Esophagus muscularis mucosa (tissue), 4 donors: ENCODE results near the gene FAM89B. TPM values are rescaled to one million over a fixed set of nuclear protein-coding genes. Genes with fewer than 3 reads are reported as not detected.

Experiments used
- DNase-seq: peaks from one replicate; pipeline ENCODE4 v3.0.0-alpha.2; 2017; ENCODE audit errors: extremely low spot score
- H3K27ac ChIP-seq, 4 donors: fragments of 200-600 bp; sonication (generic); replicated peaks in 1 of 4; 1 replicate in 3 of 4; 2 replicates in 1 of 4; pipeline ENCODE4 v1.5.1; 2016 to 2019; ENCODE audit warnings: mild to moderate bottlenecking in 1 of 4
- H3K27me3 ChIP-seq, 4 donors: fragments of 200-600 bp; sonication (generic); one replicate each; pipeline versions ENCODE4 v1.5.1 to v1.6.0; 2016 to 2019
- H3K36me3 ChIP-seq, 4 donors: fragments of 200-600 bp; sonication (generic); one replicate each; pipeline ENCODE4 v1.5.1; 2016 to 2019
- H3K4me1 ChIP-seq, 4 donors: fragments of 200-600 bp; sonication (generic); one replicate each; pipeline ENCODE4 v1.5.1; 2016 to 2019
- H3K4me3 ChIP-seq, 4 donors: fragments of 200-600 bp; sonication (generic); 1 replicate in 2 of 4; 2 replicates in 2 of 4; pipeline ENCODE4 v1.5.1; 2016 to 2019; ENCODE audit warnings: mild to moderate bottlenecking in 4 of 4, moderate library complexity in 1 of 4
- H3K9me3 ChIP-seq, 4 donors: fragments of 200-600 bp; sonication (generic); 1 replicate in 3 of 4; 2 replicates in 1 of 4; pipeline ENCODE4 v1.5.1; 2016 to 2019
- CTCF ChIP-seq, 3 experiments: fragments of 200-600 bp in 2 of 3; fragments of 450-650 bp in 1 of 3; sonication (generic) in 2 of 3; IDR thresholded peaks; one replicate each; pipeline ENCODE4 v1.5.1; 2017 to 2019; ENCODE audit warnings: antibody characterized with exemption in 3 of 3, mild to moderate bottlenecking in 2 of 3, moderate library complexity in 1 of 3
- EP300 ChIP-seq: sonication (generic); formaldehyde crosslinking; IDR thresholded peaks from one replicate; pipeline ENCODE4 v1.6.1; 2017; ENCODE audit warnings: antibody characterized with exemption
- POLR2A ChIP-seq: fragments of 450-650 bp; IDR thresholded peaks from one replicate; pipeline ENCODE4 v1.6.1; 2017; ENCODE audit warnings: antibody characterized with exemption, moderate library complexity, mild to moderate bottlenecking, low read depth
- POLR2AphosphoS5 ChIP-seq, 2 donors: sonication (generic); formaldehyde crosslinking; IDR thresholded peaks; one replicate each; pipeline ENCODE4 v1.6.1; 2017; ENCODE audit warnings: antibody characterized with exemption in 2 of 2
- WGBS: methylation state at CpG from one replicate; pipeline ENCODE4 v1.1.5; 2018; 5-methylcytosine and 5-hydroxymethylcytosine counted together
- intact Hi-C: fragments of 100-400 bp; cut with DNase I; formaldehyde crosslinking; loops from one replicate; pipeline ENCODE4 v1.15.1; 2023
- total RNA-seq, 4 donors: library from RNA; depleted of rRNA; stranded (reverse); fragments of >200 nt; gene quantifications; one replicate each; pipeline versions ENCODE4 v1.1.0 to v1.2.1, GENCODE V29; 2016

Gene FAM89B
- total RNA-seq, 4 donors from 2014 or later, result 47.9 to 90.4 (median 75.0) TPM

DNA sequence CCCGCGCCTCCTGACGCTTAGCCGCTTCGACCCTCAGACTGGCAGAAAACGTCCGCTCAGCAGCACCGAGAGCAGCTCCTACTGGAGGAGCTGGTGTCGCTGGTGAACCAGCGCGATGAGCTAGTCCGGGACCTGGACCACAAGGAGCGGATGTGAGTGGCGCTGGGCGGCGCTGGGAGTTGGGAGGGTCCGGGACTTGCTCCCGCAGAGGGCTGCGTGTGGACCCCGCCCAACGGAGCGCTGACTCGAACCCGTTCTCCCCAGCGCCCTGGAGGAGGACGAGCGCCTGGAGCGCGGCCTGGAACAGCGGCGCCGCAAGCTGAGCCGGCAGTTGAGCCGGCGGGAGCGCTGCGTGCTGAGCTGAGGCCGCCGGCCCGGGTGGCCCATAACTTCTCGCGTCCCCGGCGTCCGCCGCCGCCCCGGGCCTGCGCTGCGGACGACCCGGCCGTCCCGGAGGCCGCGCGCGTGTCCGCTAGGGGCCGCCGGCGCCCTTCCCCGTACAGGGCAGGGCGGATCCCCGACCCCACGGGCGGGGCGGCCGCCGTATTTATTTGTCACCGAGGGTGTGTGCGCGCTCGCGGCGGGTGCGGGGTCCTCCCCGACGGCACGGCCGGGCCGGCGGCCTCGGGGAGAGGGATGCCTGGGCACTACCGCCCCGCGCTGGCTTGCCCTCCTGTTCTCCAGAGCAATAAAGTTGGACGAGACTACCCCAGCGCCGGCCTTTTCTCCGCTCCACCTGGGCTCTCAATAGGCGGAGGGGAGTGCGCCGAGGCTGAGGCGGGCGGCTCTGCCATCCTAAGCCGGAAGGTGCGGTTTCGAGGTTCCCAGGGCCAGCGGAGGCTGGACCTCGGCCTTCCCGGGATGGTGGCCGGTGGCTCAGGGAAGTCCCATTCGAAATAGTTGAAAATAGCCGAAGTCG, 19.9 kb downstream of the FAM89B start:
- intact Hi-C loops, result loop anchor here (2.0 to 5.0 kb wide), 2 partner anchors 17 to 50 kb away; no protein-coding TSS in a partner anchor
- H3K4me3 ChIP-seq, result peak overlapping the region; percentile 9 to 32 (median 22)
- 69% methylated on average over 42 of the region's 106 CpGs for WGBS
- TF ChIP-seq CTCF (IDR thresholded peaks at IDR 0.05) (peak in 2 of 3 experiments; percentile 7 to 15), POLR2AphosphoS5 (IDR thresholded peaks at IDR 0.05) (peak; percentile 6 to 50), EP300 (no peak), POLR2A (no peak)
- no peaks in the 10 kb centered on the region for H3K27me3 ChIP-seq
- peaks cover 44 to 83% (median 72%) of the 10 kb centered on the region in 4 donors for H3K4me1 ChIP-seq
- peak overlapping the region; percentile 36 to 96 (median 50) for H3K27ac ChIP-seq
- no peak for DNase-seq
- peaks cover 26 to 58% (median 50%) of the 10 kb centered on the region in 4 donors for H3K36me3 ChIP-seq
- no peaks in the 10 kb centered on the region for H3K9me3 ChIP-seq

- Histone ChIP-seq H3K4me3 (no peak overlapping the region), H3K27me3 (no peaks in the 10 kb centered on the region), H3K27ac (peak overlapping the region; percentile 46 to 96 (median 50)), H3K9me3 (no peaks in the 10 kb centered on the region), H3K4me1 (peaks cover 36 to 76% (median 64%) of the 10 kb centered on the region in 4 donors), H3K36me3 (peaks cover 26 to 66% (median 57%) of the 10 kb centered on the region in 4 donors)
- no peak for DNase-seq
- peak in 1 of 2 donors; percentile 3 for TF ChIP-seq POLR2AphosphoS5 (IDR thresholded peaks at IDR 0.05)
- TF ChIP-seq CTCF (IDR thresholded peaks at IDR 0.05), result no peak
- intact Hi-C loops, result loop anchor here (2.0 to 5.0 kb wide), 2 partner anchors 18 to 51 kb away; no protein-coding TSS in a partner anchor
- 88% methylated on average over 18 of the region's 22 CpGs for WGBS
Measured at GRCh38 chr11:65592858-65593517, 20.6 kb downstream of the FAM89B start.

DNA sequence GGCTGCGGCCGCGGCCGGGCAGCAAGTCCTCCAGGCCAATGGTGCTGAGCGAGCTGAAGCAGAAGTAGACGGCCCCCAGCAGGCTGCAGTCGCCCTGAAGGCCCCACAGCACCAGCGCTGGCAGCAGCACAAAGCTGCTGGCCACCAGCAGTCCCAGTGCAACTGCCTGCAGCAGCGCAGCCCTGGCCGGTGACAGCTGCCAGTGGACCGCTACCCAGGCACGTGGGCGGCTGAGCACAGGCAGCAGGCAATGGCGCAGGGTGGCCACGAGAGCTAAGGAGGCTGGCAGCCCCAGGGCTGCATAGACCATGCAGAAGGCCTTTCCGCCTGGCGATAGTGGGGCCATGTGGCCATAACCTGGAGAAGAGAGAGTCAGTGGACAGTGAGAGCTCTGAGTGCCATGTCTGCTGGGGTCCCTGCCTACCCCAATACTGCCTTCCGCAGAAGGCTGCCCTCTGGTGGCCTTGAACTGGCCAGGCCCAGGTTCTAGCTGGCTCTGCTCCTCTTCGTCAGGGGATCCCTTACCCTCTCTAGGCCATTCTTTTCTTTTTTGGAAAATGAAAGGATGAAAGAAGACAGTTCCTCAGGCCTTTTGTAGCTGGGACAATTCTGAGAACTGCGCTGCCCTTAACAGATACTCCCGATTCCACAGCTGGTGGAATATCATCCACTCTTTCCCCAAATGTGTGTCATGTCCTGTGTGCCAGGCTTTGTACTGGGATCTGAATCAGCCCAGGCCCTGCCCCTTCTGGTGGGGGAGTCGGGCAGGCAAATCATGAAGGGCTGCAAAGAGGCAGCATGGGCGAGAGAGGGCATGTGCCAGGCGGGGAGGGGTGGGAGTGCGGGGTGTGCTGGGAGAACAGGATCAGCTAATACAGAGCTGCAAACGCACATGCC, 21.4 kb downstream of the FAM89B start:
- Histone ChIP-seq H3K4me3 (no peak overlapping the region), H3K27me3 (no peaks in the 10 kb centered on the region), H3K27ac (peak overlapping the region; percentile 21 to 96 (median 49)), H3K36me3 (peaks cover 26 to 69% (median 65%) of the 10 kb centered on the region in 4 donors), H3K4me1 (peaks cover 29 to 68% (median 56%) of the 10 kb centered on the region in 4 donors), H3K9me3 (no peaks in the 10 kb centered on the region)
- WGBS, result 64% methylated on average over 9 of the region's 26 CpGs
- DNase-seq, result no peak
- TF ChIP-seq CTCF (IDR thresholded peaks at IDR 0.05) (peak; percentile 63 to 75 (median 74)), POLR2AphosphoS5 (IDR thresholded peaks at IDR 0.05) (peak; percentile 61 to 64), EP300 (no peak), POLR2A (no peak)
- intact Hi-C loops, result loop anchor here (2.0 to 5.0 kb wide), 2 partner anchors 19 to 51 kb away; no protein-coding TSS in a partner anchor

- H3K4me1 ChIP-seq, result peaks cover 16 to 54% (median 42%) of the 10 kb centered on the region in 4 donors
- WGBS, result 80% methylated on average over 3 of the region's 3 CpGs
Measured at GRCh38 chr11:65595131-65595530, 22.8 kb downstream of the FAM89B start.

More at GRCh38 chr11:65595131-65595530, 22.8 kb downstream of the FAM89B start:
- no peak for DNase-seq
- TF ChIP-seq CTCF (IDR thresholded peaks at IDR 0.05) (no peak), POLR2AphosphoS5 (IDR thresholded peaks at IDR 0.05) (peak in 1 of 2 donors; percentile 27)
- no peak overlapping the region for H3K4me3 ChIP-seq
- H3K36me3 ChIP-seq, result peaks cover 22 to 69% (median 67%) of the 10 kb centered on the region in 4 donors
- intact Hi-C loops, result no loop called here
- peak overlapping the region in 2 of 4 donors; percentile 9 to 11 for H3K27ac ChIP-seq
- H3K27me3 ChIP-seq, result no peaks in the 10 kb centered on the region
- no peaks in the 10 kb centered on the region for H3K9me3 ChIP-seq
